OCI-LY1 (cell line): ENCODE results near the gene C19orf44.

Experiments used
- H2AFZ ChIP-seq: fragments of 200-600 bp; sonication (generic), shearing (Covaris generic); 2 replicates; pipeline ENCODE4 v1.6.0; 2014; ENCODE audit warnings: antibody characterized with exemption, mild to moderate bottlenecking, low read length
- H3F3A ChIP-seq: fragments of 200-600 bp; sonication (generic), shearing (Covaris generic); 2 replicates; pipeline ENCODE4 v1.6.0; 2014; ENCODE audit warnings: mild to moderate bottlenecking, antibody characterized with exemption, low read length, moderate library complexity; ENCODE audit not compliant: insufficient read depth
- H3K27ac ChIP-seq: fragments of 200-600 bp; sonication (generic); 2 replicates; pipeline ENCODE4 v1.5.1; 2014; ENCODE audit warnings: low read length, mixed run types, mild to moderate bottlenecking, low read depth; ENCODE audit not compliant: poor library complexity, severe bottlenecking
- H3K27me3 ChIP-seq: fragments of 200-600 bp; sonication (generic); 2 replicates; pipeline ENCODE4 v1.6.0; 2014; ENCODE audit warnings: antibody characterized with exemption, mild to moderate bottlenecking, low read length, moderate library complexity; ENCODE audit not compliant: insufficient read depth
- H3K36me3 ChIP-seq: fragments of 200-600 bp; sonication (generic); 2 replicates; pipeline ENCODE4 v1.6.1; 2014; ENCODE audit warnings: mild to moderate bottlenecking, antibody characterized with exemption, low read length, moderate library complexity, mixed read lengths; ENCODE audit not compliant: insufficient read depth
- H3K4me1 ChIP-seq: fragments of 200-600 bp; sonication (generic); 2 replicates; pipeline ENCODE4 v1.5.1; 2014; ENCODE audit warnings: mild to moderate bottlenecking, low read length, moderate library complexity; ENCODE audit not compliant: insufficient read depth, severe bottlenecking
- H3K4me2 ChIP-seq: fragments of 200-600 bp; sonication (generic), shearing (Covaris generic); 2 replicates; pipeline ENCODE4 v1.6.1; 2014; ENCODE audit warnings: low read length
- H3K4me3 ChIP-seq: fragments of 200-600 bp; sonication (generic); 2 replicates; pipeline ENCODE4 v1.5.1; 2014; ENCODE audit warnings: low read length, low read depth, mild to moderate bottlenecking, mixed read lengths; ENCODE audit not compliant: poor library complexity, severe bottlenecking
- H3K79me2 ChIP-seq: fragments of 200-600 bp; shearing (Covaris generic); 2 replicates; pipeline ENCODE4 v1.6.1; 2016; ENCODE audit warnings: mixed run types, low read length, mixed read lengths; ENCODE audit not compliant: insufficient read depth
- H3K9ac ChIP-seq: fragments of 200-600 bp; sonication (generic), shearing (Covaris generic); 2 replicates; pipeline ENCODE4 v1.6.1; 2014; ENCODE audit warnings: mild to moderate bottlenecking, low read length, mixed read lengths
- H3K9me2 ChIP-seq: fragments of 200-600 bp; sonication (generic), shearing (Covaris generic); 2 replicates; pipeline ENCODE4 v1.6.1; 2014; ENCODE audit warnings: low read depth, mild to moderate bottlenecking, low read length, mixed read lengths
- H3K9me3 ChIP-seq: fragments of 200-600 bp; shearing (Covaris generic); 2 replicates; pipeline ENCODE4 v1.6.1; 2014; ENCODE audit warnings: low read length, mixed read lengths
- H4K20me1 ChIP-seq: fragments of 200-600 bp; sonication (generic), shearing (Covaris generic); 2 replicates; pipeline ENCODE4 v1.6.0; 2016; ENCODE audit warnings: mild to moderate bottlenecking, low read length; ENCODE audit not compliant: insufficient read depth
- CTCF ChIP-seq: fragments of 200-600 bp; sonication (generic), shearing (Covaris generic); IDR thresholded peaks from 2 replicates; pipeline ENCODE4 v1.5.1; 2017; ENCODE audit warnings: mild to moderate bottlenecking, antibody characterized with exemption, low read length, moderate library complexity, mixed read lengths
- EZH2 ChIP-seq: fragments of 200-600 bp; sonication (generic), shearing (Covaris generic); IDR thresholded peaks from 2 replicates; pipeline ENCODE4 v1.8.0; 2017; ENCODE audit warnings: borderline replicate concordance, mixed run types, mild to moderate bottlenecking, antibody characterized with exemption, low read length, moderate library complexity, mixed read lengths

Gene C19orf44

DNA sequence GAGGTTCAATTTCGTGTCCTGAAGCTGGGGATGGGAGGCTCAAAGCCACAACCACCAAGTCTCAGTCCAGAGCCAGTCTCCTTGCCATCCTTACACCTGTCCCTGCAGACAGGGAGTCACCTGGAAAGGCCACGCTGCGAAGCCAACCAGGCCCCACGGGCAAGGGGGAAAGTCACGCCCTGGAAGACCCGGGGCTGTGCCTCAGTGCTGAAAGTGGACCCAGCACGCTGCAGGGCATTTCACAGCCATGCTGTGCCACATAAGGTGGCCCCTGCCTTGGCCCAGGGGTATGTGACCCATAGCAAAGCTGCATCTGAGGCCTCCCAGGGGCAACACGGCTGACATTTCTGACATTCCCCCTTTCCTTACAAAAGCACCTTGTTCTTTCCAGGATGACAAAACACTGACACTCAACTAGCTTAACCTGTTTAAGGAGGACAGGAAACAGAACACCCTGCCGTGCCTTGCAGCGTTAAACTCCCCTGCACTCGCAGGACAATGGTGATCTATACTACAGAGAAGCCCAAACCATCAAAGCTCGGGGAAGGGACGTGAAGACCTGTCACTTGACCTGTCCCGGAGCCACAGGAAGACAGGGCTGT lies 31.2 kb downstream of the C19orf44 start:
- Histone ChIP-seq H3F3A (no peaks in the 10 kb centered on the region), H3K9ac (no peak overlapping the region)
- TF ChIP-seq EZH2 (no peak), CTCF (no peak)

GRCh38 chr19:16527971-16528521 lies 31.9 kb downstream of the C19orf44 start:
- Histone ChIP-seq H3K27ac (no peak overlapping the region), H3K9me3 (no peaks in the 10 kb centered on the region), H3F3A (no peaks in the 10 kb centered on the region), H4K20me1 (no peaks in the 10 kb centered on the region), H3K9ac (no peak overlapping the region), H3K4me3 (no peak overlapping the region), H2AFZ (no peak overlapping the region), H3K79me2 (no peaks in the 10 kb centered on the region), H3K36me3 (peaks cover 96% of the 10 kb centered on the region), H3K9me2 (no peaks in the 10 kb centered on the region), H3K4me1 (no peaks in the 10 kb centered on the region), H3K27me3 (no peaks in the 10 kb centered on the region), H3K4me2 (no peak overlapping the region)
- peak; percentile 75 for TF ChIP-seq CTCF
- no peak for TF ChIP-seq EZH2

More for the DNA sequence above, 31.2 kb downstream of the C19orf44 start:
- Histone ChIP-seq H3K9me3 (no peaks in the 10 kb centered on the region), H3K79me2 (no peaks in the 10 kb centered on the region), H3K27me3 (no peaks in the 10 kb centered on the region), H2AFZ (no peak overlapping the region), H3K4me3 (no peak overlapping the region), H3K9me2 (no peaks in the 10 kb centered on the region), H3K4me2 (no peak overlapping the region), H3K4me1 (no peaks in the 10 kb centered on the region), H3K27ac (no peak overlapping the region), H3K36me3 (peaks cover 96% of the 10 kb centered on the region), H4K20me1 (no peaks in the 10 kb centered on the region)

- H3K27me3 ChIP-seq, result no peaks in the 10 kb centered on the region
- peaks cover 99% of the 10 kb centered on the region for H3K36me3 ChIP-seq
- no peaks in the 10 kb centered on the region for H3F3A ChIP-seq
- no peaks in the 10 kb centered on the region for H3K9me2 ChIP-seq
- no peak overlapping the region for H3K4me2 ChIP-seq
- H3K4me3 ChIP-seq, result no peak overlapping the region
- no peaks in the 10 kb centered on the region for H3K9me3 ChIP-seq
- no peak overlapping the region for H3K27ac ChIP-seq
- H3K4me1 ChIP-seq, result no peaks in the 10 kb centered on the region
- TF ChIP-seq CTCF (no peak), EZH2 (no peak)
- no peaks in the 10 kb centered on the region for H3K79me2 ChIP-seq
- no peak overlapping the region for H2AFZ ChIP-seq
- H3K9ac ChIP-seq, result no peak overlapping the region
- no peaks in the 10 kb centered on the region for H4K20me1 ChIP-seq
Measured at GRCh38 chr19:16529466-16530144, 33.4 kb downstream of the C19orf44 start.
